Measurements from ENCODE around the gene RHBDL1. TPM values are rescaled to one million over a fixed set of nuclear protein-coding genes. Genes with fewer than 3 reads are reported as not detected.

RHBDL1 gene
- total and polyA plus RNA-seq, 9 of the 15 experiments (the other 6 are each of a cell fraction or from before 2014, with no cell fraction given), result 0.03 to 5.6 (median 1.3) TPM; not detected in 1

GRCh38 chr16:642189-643049, 33.1 kb upstream of the RHBDL1 start (continued):
- peak; percentile 65 for TF ChIP-seq ZNF232 (CRISPR knock-in tag; IDR thresholded peaks at IDR 0.05)
- TF ChIP-seq, protein P1, sequence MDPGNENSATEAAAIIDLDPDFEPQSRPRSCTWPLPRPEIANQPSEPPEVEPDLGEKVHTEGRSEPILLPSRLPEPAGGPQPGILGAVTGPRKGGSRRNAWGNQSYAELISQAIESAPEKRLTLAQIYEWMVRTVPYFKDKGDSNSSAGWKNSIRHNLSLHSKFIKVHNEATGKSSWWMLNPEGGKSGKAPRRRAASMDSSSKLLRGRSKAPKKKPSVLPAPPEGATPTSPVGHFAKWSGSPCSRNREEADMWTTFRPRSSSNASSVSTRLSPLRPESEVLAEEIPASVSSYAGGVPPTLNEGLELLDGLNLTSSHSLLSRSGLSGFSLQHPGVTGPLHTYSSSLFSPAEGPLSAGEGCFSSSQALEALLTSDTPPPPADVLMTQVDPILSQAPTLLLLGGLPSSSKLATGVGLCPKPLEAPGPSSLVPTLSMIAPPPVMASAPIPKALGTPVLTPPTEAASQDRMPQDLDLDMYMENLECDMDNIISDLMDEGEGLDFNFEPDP (CRISPR knock-in tag; IDR thresholded peaks at IDR 0.05), result no peak
- peak; percentile 50 for TF ChIP-seq KDM5B (IDR thresholded peaks at IDR 0.05; ENCODE audit: insufficient replicate concordance, low read depth, low read length)
- no peak for TF ChIP-seq SAP30 (IDR thresholded peaks at IDR 0.05; ENCODE audit: borderline replicate concordance, insufficient read depth, low read depth, low read length, poor library complexity, severe bottlenecking)
- no peak for TF ChIP-seq DIDO1 (tag; IDR thresholded peaks at IDR 0.05; ENCODE audit: low read depth)
- TF ChIP-seq RBFOX2 (IDR thresholded peaks at IDR 0.05; ENCODE audit: low read depth, low read length), result peak; percentile 10
- TF ChIP-seq MYC (IDR thresholded peaks at IDR 0.05; ENCODE audit: low read depth, low read length), result peak; percentile 88
- no peak for TF ChIP-seq MYC (CRISPR knock-in tag; IDR thresholded peaks at IDR 0.05; ENCODE audit: borderline replicate concordance, low read depth)
- TF ChIP-seq TFE3 (CRISPR knock-in tag; IDR thresholded peaks at IDR 0.05), result no peak

All from K562 (cell line).